Stomach smooth muscle (tissue), 2 donors: Measurements from ENCODE around the gene SNX20.

Experiments
- H3K27ac ChIP-seq: one replicate; pipeline ENCODE4 v1.7.0; 2013; ENCODE audit warnings: mild to moderate bottlenecking, low read length, inconsistent platforms
- H3K27me3 ChIP-seq, 2 donors: one replicate each; pipeline ENCODE4 v1.7.0; 2013; ENCODE audit warnings: low read length in 2 of 2; ENCODE audit not compliant: insufficient read depth in 2 of 2, control insufficient read depth in 1 of 2
- H3K36me3 ChIP-seq, 2 donors: one replicate each; pipeline ENCODE4 v1.7.0; 2013; ENCODE audit warnings: low read length in 2 of 2; ENCODE audit not compliant: control insufficient read depth in 2 of 2, insufficient read depth in 2 of 2
- H3K4me1 ChIP-seq: one replicate; pipeline ENCODE4 v1.7.0; 2013; ENCODE audit warnings: low read length; ENCODE audit not compliant: control insufficient read depth, insufficient read depth
- H3K4me3 ChIP-seq, 2 donors: one replicate each; pipeline ENCODE4 v1.7.0; 2013; ENCODE audit warnings: low read length in 2 of 2
- H3K9ac ChIP-seq, 2 donors: one replicate each; pipeline ENCODE4 v1.7.0; 2013; ENCODE audit warnings: low read length in 2 of 2, mild to moderate bottlenecking in 1 of 2
- H3K9me3 ChIP-seq, 2 donors: one replicate each; pipeline ENCODE4 v1.7.0; 2013; ENCODE audit warnings: low read length in 2 of 2; ENCODE audit not compliant: control insufficient read depth in 2 of 2
- donor health status: healthy.
- donor health status: Pancreatic carcinoma.

The SNX20 gene

DNA sequence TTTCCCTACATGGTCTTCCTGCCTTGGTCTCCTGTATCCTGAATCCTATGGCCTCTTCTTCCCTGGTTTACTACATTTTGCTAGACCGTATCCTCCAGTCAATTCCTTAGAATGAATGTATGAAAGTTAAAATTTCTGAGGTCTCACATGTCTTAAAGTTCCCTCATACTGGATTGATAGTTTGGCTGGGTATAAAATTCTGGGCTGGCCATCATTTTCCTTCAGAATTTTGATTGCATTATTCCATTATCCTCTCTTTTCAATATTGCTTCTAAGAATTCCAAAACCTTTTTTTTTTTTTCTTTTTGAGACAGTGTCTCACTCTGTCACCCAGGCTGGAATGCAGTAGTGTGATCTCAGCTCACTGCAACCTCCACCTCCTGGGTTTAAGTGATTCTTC is 23.1 kb upstream of the SNX20 start:
- no peak overlapping the region for H3K27ac ChIP-seq
- no peaks in the 10 kb centered on the region for H3K36me3 ChIP-seq
- H3K4me1 ChIP-seq: no peaks in the 10 kb centered on the region
- H3K4me3 ChIP-seq: no peak overlapping the region
- no peaks in the 10 kb centered on the region for H3K27me3 ChIP-seq
- H3K9ac ChIP-seq: no peak overlapping the region
- H3K9me3 ChIP-seq: peaks cover 0 to 7% of the 10 kb centered on the region in 2 donors

DNA sequence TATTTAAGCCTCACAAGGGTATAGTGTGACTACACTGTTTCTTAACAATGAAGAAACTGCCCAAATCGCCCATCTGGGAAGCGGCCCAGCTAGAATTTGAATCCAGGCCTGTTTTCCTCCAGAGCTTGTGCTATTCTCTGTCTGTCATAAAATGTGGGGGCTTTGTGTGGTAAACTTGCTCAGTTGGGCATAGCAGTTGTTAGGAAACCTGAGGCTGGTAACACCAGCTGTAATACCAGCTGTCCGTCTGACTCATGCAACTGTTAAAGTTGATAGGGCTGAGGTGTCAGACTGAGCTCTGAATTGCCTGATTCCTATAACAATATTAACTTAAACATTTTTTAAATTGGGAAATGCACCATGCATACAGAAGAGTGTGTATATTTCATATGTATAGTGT is 21.6 kb upstream of the SNX20 start:
- H3K36me3 ChIP-seq: no peaks in the 10 kb centered on the region
- no peak overlapping the region for H3K4me3 ChIP-seq
- H3K9me3 ChIP-seq: peaks cover 0 to 7% of the 10 kb centered on the region in 2 donors
- H3K9ac ChIP-seq: no peak overlapping the region
- no peak overlapping the region for H3K27ac ChIP-seq
- H3K4me1 ChIP-seq: peaks cover 7% of the 10 kb centered on the region
- no peaks in the 10 kb centered on the region for H3K27me3 ChIP-seq

DNA sequence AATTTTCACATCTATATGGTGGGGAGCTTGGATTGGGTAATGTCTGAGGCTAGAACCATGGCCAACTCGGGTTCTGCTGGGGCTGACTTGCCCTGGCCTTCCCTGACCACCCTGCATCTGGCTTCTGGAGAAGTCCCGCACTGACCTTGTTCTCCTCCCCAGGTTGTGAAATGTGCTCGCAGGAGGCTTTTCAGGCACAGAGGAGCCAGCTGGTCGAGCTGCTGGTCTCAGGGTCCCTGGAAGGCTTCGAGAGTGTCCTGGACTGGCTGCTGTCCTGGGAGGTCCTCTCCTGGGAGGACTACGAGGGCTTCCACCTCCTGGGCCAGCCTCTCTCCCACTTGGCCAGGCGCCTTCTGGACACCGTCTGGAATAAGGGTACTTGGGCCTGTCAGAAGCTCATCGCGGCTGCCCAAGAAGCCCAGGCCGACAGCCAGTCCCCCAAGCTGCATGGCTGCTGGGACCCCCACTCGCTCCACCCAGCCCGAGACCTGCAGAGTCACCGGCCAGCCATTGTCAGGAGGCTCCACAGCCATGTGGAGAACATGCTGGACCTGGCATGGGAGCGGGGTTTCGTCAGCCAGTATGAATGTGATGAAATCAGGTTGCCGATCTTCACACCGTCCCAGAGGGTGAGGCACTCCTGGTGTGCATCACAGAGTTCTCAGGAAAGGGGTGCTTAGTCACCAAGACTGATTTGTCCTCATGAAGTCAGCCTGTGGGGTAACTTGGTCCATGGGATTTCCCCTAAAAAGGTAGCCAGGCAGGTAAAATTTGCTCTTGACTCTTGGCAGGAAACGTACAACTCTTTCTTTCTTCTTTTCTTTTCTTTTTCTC is 18.4 kb upstream of the SNX20 start:
- no peaks in the 10 kb centered on the region for H3K36me3 ChIP-seq
- H3K9ac ChIP-seq: no peak overlapping the region
- no peaks in the 10 kb centered on the region for H3K27me3 ChIP-seq
- no peak overlapping the region for H3K4me3 ChIP-seq
- H3K27ac ChIP-seq: no peak overlapping the region
- H3K4me1 ChIP-seq: peaks cover 20% of the 10 kb centered on the region
- peaks cover 0 to 7% of the 10 kb centered on the region in 2 donors for H3K9me3 ChIP-seq

DNA sequence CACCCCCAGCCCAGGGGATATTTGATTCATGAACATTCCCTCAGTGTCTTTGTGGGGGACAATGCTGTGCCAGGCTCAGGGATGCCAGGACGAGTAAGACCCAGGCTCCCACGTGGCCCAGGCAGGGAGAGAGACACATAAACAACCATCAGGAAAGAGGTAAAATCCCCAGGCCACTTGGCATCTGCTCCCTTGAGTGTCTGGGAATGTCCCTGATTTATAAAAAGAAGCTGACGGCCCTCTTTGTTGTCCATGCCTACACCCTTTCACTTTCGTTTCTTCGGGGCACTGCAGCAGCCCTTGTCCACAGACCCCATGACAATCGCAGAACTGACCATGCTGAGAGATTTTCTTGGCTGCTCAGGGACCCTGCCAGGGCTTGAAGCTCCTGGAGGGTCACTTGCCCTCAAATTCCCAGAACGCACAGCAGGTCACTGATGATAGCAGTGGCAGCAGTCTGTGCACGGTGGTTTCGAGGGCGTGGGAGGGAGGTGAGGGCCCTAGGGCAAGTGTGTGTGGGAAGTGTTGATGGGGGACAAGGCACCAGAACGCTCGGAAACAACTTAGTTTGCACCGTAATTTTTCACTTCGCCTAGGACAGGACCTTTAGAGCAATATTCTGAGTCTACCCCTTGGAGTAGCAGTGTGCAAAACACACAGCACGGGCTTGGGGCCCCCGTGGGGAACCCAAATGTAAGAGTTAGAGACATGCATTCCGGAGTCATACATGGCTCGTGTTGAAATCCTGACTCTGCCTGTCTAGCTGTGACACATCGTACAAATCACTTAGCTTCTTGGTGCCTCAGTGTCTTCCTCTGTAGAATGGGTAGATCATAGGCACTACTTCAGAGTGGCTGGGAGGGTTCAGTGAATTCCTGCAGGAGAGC is 17.0 kb upstream of the SNX20 start:
- H3K9me3 ChIP-seq: no peaks in the 10 kb centered on the region
- H3K36me3 ChIP-seq: no peaks in the 10 kb centered on the region
- peak overlapping the region; percentile 59 to 64 for H3K9ac ChIP-seq
- H3K27ac ChIP-seq: peak overlapping the region; percentile 49
- peak overlapping the region; percentile 75 to 81 for H3K4me3 ChIP-seq
- no peaks in the 10 kb centered on the region for H3K27me3 ChIP-seq
- peaks cover 27% of the 10 kb centered on the region for H3K4me1 ChIP-seq

DNA sequence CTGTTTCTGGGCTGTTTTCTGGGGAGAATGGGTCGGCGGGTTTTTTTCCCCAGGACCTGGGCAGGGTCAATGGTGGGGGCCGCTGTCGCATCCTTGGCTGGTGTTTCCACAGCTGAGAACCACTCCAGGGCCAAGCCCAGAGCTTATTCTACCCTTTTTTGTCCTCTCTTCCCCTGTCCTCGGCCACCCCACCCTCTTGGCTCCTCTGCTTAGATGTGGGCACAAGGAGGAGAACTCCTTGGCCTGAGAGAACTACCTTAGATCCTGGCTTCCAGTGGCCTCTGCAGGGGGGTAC is 16.3 kb upstream of the SNX20 start:
- H3K27ac ChIP-seq: peak overlapping the region; percentile 49
- H3K9me3 ChIP-seq: no peaks in the 10 kb centered on the region
- no peaks in the 10 kb centered on the region for H3K27me3 ChIP-seq
- peak overlapping the region in 1 of 2 donors; percentile 59 for H3K9ac ChIP-seq
- H3K4me1 ChIP-seq: peaks cover 32% of the 10 kb centered on the region
- H3K36me3 ChIP-seq: no peaks in the 10 kb centered on the region
- peak overlapping the region; percentile 75 to 81 for H3K4me3 ChIP-seq

DNA sequence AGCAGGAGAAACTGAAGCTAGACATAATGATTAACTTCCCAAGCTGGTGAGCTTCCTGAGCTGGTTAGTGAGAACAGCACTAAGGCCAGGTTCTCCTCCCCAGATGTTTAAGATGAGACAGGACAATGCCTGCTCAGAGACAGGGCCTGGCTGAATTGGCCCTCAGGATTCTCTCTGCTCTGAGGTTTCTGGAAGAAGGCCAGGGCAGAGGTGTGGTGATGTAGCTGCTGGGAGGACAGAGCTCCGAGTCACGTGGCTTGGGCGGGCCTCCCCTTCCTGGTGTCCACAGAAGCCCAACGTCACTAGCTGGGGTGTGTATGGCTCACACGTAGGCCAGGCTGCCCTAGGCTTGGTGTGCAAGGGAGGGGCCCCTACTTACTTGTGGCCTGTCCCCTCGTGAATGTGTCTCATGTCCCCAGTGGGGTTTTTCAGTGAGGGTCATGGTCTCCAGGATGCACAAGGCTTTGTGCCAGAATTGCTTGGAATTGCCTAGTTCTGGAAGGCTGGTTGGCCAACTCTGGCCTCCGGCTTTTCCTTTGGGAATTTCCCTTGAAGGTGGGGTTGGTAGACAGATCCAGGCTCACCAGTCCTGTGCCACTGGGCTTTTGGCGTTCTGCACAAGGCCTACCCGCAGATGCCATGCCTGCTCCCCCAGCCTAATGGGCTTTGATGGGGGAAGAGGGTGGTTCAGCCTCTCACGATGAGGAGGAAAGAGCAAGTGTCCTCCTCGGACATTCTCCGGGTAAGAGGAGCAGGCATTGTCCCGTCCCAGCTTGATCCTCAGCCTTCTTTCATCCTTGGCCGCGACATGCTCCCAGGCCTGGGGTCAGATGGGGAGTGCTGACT is 15.7 kb upstream of the SNX20 start:
- H3K4me1 ChIP-seq: peaks cover 32% of the 10 kb centered on the region
- no peak overlapping the region for H3K27ac ChIP-seq
- no peaks in the 10 kb centered on the region for H3K36me3 ChIP-seq
- no peaks in the 10 kb centered on the region for H3K27me3 ChIP-seq
- H3K9ac ChIP-seq: no peak overlapping the region
- no peak overlapping the region for H3K4me3 ChIP-seq
- no peaks in the 10 kb centered on the region for H3K9me3 ChIP-seq

DNA sequence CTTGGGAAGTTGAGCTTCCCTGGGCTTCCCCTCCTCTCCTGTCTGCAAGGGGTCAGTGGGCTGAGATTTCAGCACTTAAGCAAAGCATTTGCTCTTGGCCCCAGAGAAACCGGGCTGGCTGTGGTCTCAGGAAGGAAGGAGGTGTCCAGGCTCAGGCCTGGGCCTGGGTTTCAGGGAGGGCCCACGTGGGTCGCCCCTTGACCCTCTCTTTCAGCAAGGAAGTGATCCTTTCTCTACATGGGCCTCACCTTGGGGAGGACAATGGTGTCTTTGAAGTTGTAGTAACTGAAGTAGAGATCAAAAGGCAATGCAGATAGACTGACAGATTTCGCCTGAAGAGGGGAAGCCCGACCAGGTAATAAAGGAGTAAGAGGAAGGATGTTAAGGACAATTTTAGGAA is 15.0 kb upstream of the SNX20 start:
- no peak overlapping the region for H3K4me3 ChIP-seq
- no peak overlapping the region for H3K9ac ChIP-seq
- no peaks in the 10 kb centered on the region for H3K27me3 ChIP-seq
- peaks cover 32% of the 10 kb centered on the region for H3K4me1 ChIP-seq
- no peak overlapping the region for H3K27ac ChIP-seq
- no peaks in the 10 kb centered on the region for H3K36me3 ChIP-seq
- H3K9me3 ChIP-seq: no peaks in the 10 kb centered on the region

DNA sequence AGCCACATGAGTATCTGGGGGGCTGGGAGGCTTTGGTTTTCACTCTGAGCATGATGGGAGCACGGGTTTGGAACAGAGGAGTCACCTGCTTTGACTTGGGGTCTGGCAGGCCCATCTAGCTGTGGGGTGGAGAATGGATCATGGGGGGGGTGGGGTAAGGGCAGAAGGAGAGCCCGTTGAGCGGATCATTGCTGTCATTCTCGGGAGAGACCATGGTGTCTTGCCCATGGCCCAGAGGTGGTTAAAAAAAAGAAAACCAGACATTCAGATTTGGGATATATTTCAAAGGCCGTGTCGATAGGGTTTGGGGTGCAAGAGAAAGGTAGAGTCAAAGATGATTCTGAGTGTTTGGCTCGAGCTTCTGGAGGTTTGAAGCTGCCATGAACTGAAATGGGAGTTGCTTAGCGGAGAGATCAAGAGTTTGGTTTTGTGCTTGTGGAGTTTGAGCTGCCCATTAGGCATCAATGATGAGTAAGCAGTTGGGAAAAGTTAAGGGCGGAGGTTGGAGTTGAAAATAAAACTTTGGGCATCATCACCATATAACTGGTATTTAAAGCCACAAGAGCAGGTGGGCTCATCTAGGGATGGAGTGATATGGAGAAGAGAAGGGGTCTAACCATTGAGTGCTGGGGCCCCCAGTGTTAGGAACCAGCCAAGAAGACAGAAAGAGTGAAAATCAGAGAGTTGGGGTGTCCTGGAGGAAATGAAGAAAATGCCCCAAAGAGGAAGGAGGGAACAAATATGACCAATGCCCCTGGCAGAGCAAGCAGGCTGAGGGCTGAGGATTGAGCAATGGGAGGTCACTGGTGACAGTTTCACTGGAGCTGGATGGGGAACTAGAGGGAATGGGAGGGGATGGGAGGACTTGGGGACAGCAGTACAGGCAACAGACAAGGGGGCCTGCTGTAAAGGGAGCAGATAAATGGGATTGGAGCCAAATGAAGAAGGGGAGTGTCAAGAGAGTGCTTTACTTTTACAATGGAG is 14.2 kb upstream of the SNX20 start:
- Histone ChIP-seq H3K27me3 (no peaks in the 10 kb centered on the region), H3K9ac (no peak overlapping the region), H3K27ac (no peak overlapping the region), H3K36me3 (no peaks in the 10 kb centered on the region), H3K4me1 (peaks cover 32% of the 10 kb centered on the region), H3K9me3 (no peaks in the 10 kb centered on the region), H3K4me3 (no peak overlapping the region)

DNA sequence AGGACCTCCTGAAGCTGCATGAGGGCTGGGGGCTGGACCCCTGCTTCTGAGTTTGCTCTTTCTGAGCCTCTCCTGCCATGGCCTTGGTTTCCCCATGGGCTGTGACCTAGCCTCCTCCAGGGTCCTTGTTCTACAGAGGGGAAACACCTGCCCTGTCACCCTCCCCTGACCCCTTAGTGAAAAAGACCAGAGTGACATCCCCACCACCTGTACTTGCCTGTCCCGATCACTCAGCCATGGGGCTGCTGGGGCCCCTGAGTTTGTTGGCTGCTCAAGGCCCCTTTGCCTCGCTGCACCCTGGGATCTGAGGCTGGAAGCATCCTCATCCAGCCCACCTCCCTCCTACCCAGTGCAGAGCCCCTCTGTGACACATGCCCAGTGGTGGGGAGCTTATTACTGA is 13.1 kb upstream of the SNX20 start:
- Histone ChIP-seq H3K27me3 (no peaks in the 10 kb centered on the region), H3K9ac (no peak overlapping the region), H3K4me1 (peaks cover 32% of the 10 kb centered on the region), H3K36me3 (no peaks in the 10 kb centered on the region), H3K27ac (no peak overlapping the region), H3K9me3 (no peaks in the 10 kb centered on the region), H3K4me3 (peak overlapping the region in 1 of 2 donors; percentile 69)
